Measurements from ENCODE around the gene SOX15. TPM values are rescaled to one million over a fixed set of nuclear protein-coding genes. Genes with fewer than 3 reads are reported as not detected.

SOX15 gene
- total RNA-seq, 1 experiment from 2014 or later: 6.3 TPM

DNA sequence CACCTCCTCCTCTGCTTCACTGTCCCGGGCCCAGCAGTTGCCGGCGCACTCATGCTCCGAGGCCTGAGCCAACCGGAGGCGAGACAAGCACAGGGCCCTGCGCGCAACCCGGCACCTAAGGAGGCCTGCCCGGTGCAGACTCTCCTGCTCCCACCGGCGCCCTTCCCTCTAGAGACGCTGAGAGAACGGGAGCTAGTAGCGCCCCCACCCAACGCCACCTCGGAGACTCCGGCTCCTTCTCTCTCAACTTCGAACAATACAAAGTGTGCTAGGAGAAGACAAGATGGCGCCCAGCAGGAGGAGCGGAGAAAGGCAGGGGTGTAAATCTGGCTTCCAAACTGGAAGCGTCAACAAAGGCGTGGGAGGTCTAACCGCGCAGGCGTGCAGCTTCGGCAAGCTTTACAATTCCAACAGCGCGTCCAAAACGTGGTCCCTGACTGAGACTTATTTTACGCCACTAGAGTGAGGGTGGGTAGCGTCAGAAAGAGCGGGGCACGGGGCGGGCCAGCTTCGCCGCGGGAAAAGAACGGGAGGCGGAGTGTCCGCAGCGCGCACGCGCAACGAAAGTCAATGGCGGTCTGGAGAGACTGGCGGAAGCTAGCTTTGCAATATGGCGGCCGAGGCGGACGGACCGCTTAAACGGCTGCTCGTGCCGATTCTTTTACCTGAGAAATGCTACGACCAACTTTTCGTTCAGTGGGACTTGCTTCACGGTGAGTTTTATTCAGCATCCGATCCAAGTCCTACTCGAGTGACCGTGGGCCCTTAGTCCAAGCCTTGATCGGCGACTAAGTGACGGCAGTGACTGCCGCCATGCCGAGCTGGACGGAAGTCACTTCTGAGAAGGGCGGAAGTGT, 6.4 kb downstream of the SOX15 start, which contains the start of gene MPDU1:
TSS of gene MPDU1 (plus strand) at position 600 of the 857 bp plus-strand sequence. CDS start at position 611, 11 bp downstream.
- H2AFZ ChIP-seq (ENCODE audit: low read length): peak within 1 kb of the TSS; percentile 71
- peak within 1 kb of the TSS; percentile 96 for H3K9ac ChIP-seq (ENCODE audit: low read length)
- no peaks in the 10 kb centered on the region; the same call in 1 of the 2 replicates for H4K20me1 ChIP-seq (ENCODE audit: low read length)
- ATAC-seq: peak; percentile 46
- no peaks in the 10 kb centered on the region for H3K36me3 ChIP-seq (ENCODE audit: low read depth, low read length)
- peak within 1 kb of the TSS; percentile 90 for H3K27ac ChIP-seq (ENCODE audit: low read length)
- DNase-seq: peak; percentile 91
- POLR2A ChIA-PET (ENCODE audit: unreplicated experiment): interaction anchor here (0.5 to 1.0 kb wide), 4 partner anchors 32 to 627 kb away, joined by 3 to 4 read pairs (median 4); no protein-coding TSS in a partner anchor
- peaks cover 6% of the 10 kb centered on the region for H3F3A ChIP-seq (ENCODE audit: low read length, unreplicated experiment)
- peak within 1 kb of the TSS; percentile 90 for H3K4me2 ChIP-seq (ENCODE audit: low read length)
- H3K79me2 ChIP-seq (ENCODE audit: low read length): peaks cover 48% of the 10 kb centered on the region
- intact Hi-C loops (cut with micrococcal nuclease): no loop called here
- peaks cover 46% of the 10 kb centered on the region for H3K4me1 ChIP-seq (ENCODE audit: insufficient read depth, low read length)
- no peaks in the 10 kb centered on the region for H3K27me3 ChIP-seq (ENCODE audit: low read length)
- H3K9me3 ChIP-seq (ENCODE audit: low read length): no peaks in the 10 kb centered on the region
- CTCF ChIA-PET: interaction anchor here (1.1 kb wide), 1 partner anchor 24 kb away, joined by 3 read pairs; no protein-coding TSS in a partner anchor
- TSS peak; percentile 71 for BruUV-seq (replicated peaks)
- peak within 1 kb of the TSS; percentile 81 for H3K4me3 ChIP-seq (ENCODE audit: low read length)
- TF ChIP-seq CTCF (conservative IDR thresholded peaks at IDR 0.05; ENCODE audit: low read depth, low read length) (no peak), EZH2phosphoT487 (IDR thresholded peaks at IDR 0.05; ENCODE audit: borderline replicate concordance, low read length) (no peak), EZH2 (IDR thresholded peaks at IDR 0.05; ENCODE audit: low read length, unreplicated experiment) (no peak)
- no peaks in the 10 kb centered on the region for H3K9me2 ChIP-seq (replicated peaks; ENCODE audit: low read length)

GRCh38 chr17:7582396-7583252, 7.3 kb downstream of the SOX15 start:
- POLR2A ChIA-PET (ENCODE audit: unreplicated experiment): interaction anchor here (0.5 kb wide), 1 partner anchor 140 kb away, joined by 3 read pairs; no protein-coding TSS in a partner anchor
- H3K9me2 ChIP-seq (replicated peaks; ENCODE audit: low read length): no peaks in the 10 kb centered on the region
- H3K9me3 ChIP-seq (ENCODE audit: low read length): no peaks in the 10 kb centered on the region
- peaks cover 42% of the 10 kb centered on the region for H3K4me1 ChIP-seq (ENCODE audit: insufficient read depth, low read length)
- peak overlapping the region; percentile 90 for H3K27ac ChIP-seq (ENCODE audit: low read length)
- H3K4me3 ChIP-seq (ENCODE audit: low read length): no peak overlapping the region
- peaks cover 44% of the 10 kb centered on the region for H3K79me2 ChIP-seq (ENCODE audit: low read length)
- DNase-seq (no peak), ATAC-seq (no peak)
- BruUV-seq (replicated peaks): no TSS peak
- H3K27me3 ChIP-seq (ENCODE audit: low read length): no peaks in the 10 kb centered on the region
- TF ChIP-seq CTCF (conservative IDR thresholded peaks at IDR 0.05; ENCODE audit: low read depth, low read length): no peak
- no peak for TF ChIP-seq EZH2 (IDR thresholded peaks at IDR 0.05; ENCODE audit: low read length, unreplicated experiment)
- TF ChIP-seq EZH2phosphoT487 (IDR thresholded peaks at IDR 0.05; ENCODE audit: borderline replicate concordance, low read length): no peak
- CTCF ChIA-PET: interaction anchor here (1.1 kb wide), 1 partner anchor 23 kb away, joined by 3 read pairs; no protein-coding TSS in a partner anchor
- H3K4me2 ChIP-seq (ENCODE audit: low read length): peak overlapping the region; percentile 90; the same call in 1 of the 2 replicates
- no peak overlapping the region for H2AFZ ChIP-seq (ENCODE audit: low read length)
- peaks cover 4% of the 10 kb centered on the region; the same call in 1 of the 2 replicates for H3K36me3 ChIP-seq (ENCODE audit: low read depth, low read length)
- H4K20me1 ChIP-seq (ENCODE audit: low read length): peaks cover 4% of the 10 kb centered on the region
- peak overlapping the region; percentile 96 for H3K9ac ChIP-seq (ENCODE audit: low read length)
- intact Hi-C loops (cut with micrococcal nuclease): no loop called here
- peaks cover 9% of the 10 kb centered on the region for H3F3A ChIP-seq (ENCODE audit: low read length, unreplicated experiment)
